Activated B cell treated with CpG ODN at 0.5 μM for 24 hours (primary cell): ENCODE data around the gene FAHD1. TPM values are rescaled to one million over a fixed set of nuclear protein-coding genes. Genes with fewer than 3 reads are reported as not detected.
"Not testable (repeated sequence)": the region's sequence is repeated elsewhere in the genome, so short reads cannot be mapped to it uniquely, and the experiment has no call there.

Experiments
- ATAC-seq: fragments of 200-7000 bp; cut with Tn5 transposase; one replicate; pipeline ENCODE4 v1.10.0; 2021; ENCODE audit warnings: low read depth, mild to moderate bottlenecking, moderate library complexity
- CTCF ChIA-PET: fragments of 350-600 bp; sonication (Branson Sonifier 250); formaldehyde crosslinking; loops from one replicate; lab custom pipeline; 2021; ENCODE audit warnings: antibody characterized with exemption; lab: Charles Lee
- POLR2A ChIA-PET: fragments of 350-600 bp; sonication (Branson Sonifier 250); formaldehyde crosslinking; loops from one replicate; lab custom pipeline; 2021; ENCODE audit warnings: antibody characterized with exemption; lab: Charles Lee
- DNase-seq: peaks from one replicate; pipeline ENCODE4 v3.0.0; 2022
- H3K27ac Mint-ChIP-seq: one replicate; pipeline ENCODE4 v1.8.0; 2020; ENCODE audit warnings: mixed read lengths
- H3K27me3 Mint-ChIP-seq: one replicate; pipeline ENCODE4 v1.8.0; 2021; ENCODE audit warnings: mixed read lengths
- H3K36me3 Mint-ChIP-seq: one replicate; pipeline ENCODE4 v1.8.0; 2021; ENCODE audit warnings: low read depth, mixed read lengths
- H3K4me1 Mint-ChIP-seq: one replicate; pipeline ENCODE4 v1.8.0; 2021; ENCODE audit warnings: mixed read lengths
- H3K4me3 Mint-ChIP-seq: one replicate; pipeline ENCODE4 v1.8.0; 2020; ENCODE audit warnings: mild to moderate bottlenecking, mixed read lengths
- H3K9me3 Mint-ChIP-seq: one replicate; pipeline ENCODE4 v1.8.0; 2020; ENCODE audit warnings: mixed read lengths
- intact Hi-C: fragments of 100-400 bp; cut with micrococcal nuclease; formaldehyde crosslinking; loops from one replicate; pipeline ENCODE4 v1.15.1; 2024
- total RNA-seq: library from RNA; stranded (reverse); gene quantifications from 2 replicates; pipeline ENCODE4 v1.2.3, GENCODE V29; 2022
- TF ChIP-seq, protein P1 (sequence below): fragments of 200-600 bp; IDR thresholded peaks from one replicate; pipeline ENCODE4 v1.8.0; 2022; ENCODE audit warnings: antibody characterized with exemption, mild to moderate bottlenecking

The FAHD1 gene
- total RNA-seq, 1 donor from 2014 or later: 10.2 TPM

GRCh38 chr16:1792836-1793577, 34.0 kb upstream of the FAHD1 start:
- no peaks in the 10 kb centered on the region for H3K9me3 Mint-ChIP-seq
- no peak overlapping the region for H3K4me3 Mint-ChIP-seq
- ChIA-PET CTCF (no interaction called here), POLR2A (no interaction called here)
- peaks cover 11% of the 10 kb centered on the region for H3K36me3 Mint-ChIP-seq
- DNase-seq (no peak), ATAC-seq (no peak)
- H3K27ac Mint-ChIP-seq: no peak overlapping the region
- H3K27me3 Mint-ChIP-seq: no peaks in the 10 kb centered on the region
- TF ChIP-seq, protein P1, sequence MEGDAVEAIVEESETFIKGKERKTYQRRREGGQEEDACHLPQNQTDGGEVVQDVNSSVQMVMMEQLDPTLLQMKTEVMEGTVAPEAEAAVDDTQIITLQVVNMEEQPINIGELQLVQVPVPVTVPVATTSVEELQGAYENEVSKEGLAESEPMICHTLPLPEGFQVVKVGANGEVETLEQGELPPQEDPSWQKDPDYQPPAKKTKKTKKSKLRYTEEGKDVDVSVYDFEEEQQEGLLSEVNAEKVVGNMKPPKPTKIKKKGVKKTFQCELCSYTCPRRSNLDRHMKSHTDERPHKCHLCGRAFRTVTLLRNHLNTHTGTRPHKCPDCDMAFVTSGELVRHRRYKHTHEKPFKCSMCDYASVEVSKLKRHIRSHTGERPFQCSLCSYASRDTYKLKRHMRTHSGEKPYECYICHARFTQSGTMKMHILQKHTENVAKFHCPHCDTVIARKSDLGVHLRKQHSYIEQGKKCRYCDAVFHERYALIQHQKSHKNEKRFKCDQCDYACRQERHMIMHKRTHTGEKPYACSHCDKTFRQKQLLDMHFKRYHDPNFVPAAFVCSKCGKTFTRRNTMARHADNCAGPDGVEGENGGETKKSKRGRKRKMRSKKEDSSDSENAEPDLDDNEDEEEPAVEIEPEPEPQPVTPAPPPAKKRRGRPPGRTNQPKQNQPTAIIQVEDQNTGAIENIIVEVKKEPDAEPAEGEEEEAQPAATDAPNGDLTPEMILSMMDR: no peak
- no peaks in the 10 kb centered on the region for H3K4me1 Mint-ChIP-seq
- intact Hi-C loops: no loop called here

DNA sequence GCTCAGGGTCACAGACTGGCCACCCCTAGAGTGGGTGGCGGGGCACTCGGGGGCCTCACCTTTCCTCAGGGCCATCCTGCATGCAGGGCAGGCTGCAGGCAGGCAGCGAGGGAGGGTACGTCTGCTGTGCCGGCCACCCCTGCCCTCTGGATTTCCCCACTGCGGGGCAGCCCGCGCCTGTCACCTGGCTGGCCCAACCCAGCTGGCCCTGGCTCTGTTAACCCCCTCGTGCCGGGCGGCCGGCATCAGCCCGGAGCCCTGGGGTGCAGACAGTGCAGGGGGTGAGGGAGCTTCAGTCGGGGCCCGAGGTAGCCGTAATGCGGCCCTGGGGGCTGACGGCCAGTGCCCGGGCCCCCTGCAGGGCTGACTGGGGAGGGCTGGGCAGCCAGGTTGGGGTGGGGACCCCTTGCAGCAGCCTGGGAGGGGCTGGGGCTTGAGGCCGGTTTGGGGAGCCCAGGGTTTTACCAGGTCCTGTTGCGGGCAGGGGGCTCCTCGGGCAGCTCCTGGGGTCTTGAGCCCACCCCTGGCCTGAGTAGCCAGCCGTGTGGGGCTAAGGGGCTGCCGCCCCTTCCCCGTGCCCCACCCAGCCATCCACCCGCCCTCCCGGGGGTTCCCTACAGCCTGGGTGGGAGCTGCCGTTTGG, 33.3 kb upstream of the FAHD1 start, which contains the start of gene IGFALS:
Gene IGFALS (minus strand): TSS at position 128 of the 643 bp plus-strand sequence. CDS start 53 bp downstream, at position 75.
- no peak within 1 kb of the TSS for H3K4me3 Mint-ChIP-seq
- ChIA-PET CTCF (no interaction called here), POLR2A (no interaction called here)
- no peaks in the 10 kb centered on the region for H3K27me3 Mint-ChIP-seq
- no peak for ATAC-seq
- no peaks in the 10 kb centered on the region for H3K4me1 Mint-ChIP-seq
- H3K36me3 Mint-ChIP-seq: peaks cover 8% of the 10 kb centered on the region
- no peaks in the 10 kb centered on the region for H3K9me3 Mint-ChIP-seq
- TF ChIP-seq, protein P1: no peak
- H3K27ac Mint-ChIP-seq: no peak within 1 kb of the TSS
- DNase-seq: no peak
- intact Hi-C loops: no loop called here

- H3K9me3 Mint-ChIP-seq: peaks cover 4% of the 10 kb centered on the region
- H3K27ac Mint-ChIP-seq: no peak overlapping the region
- ChIA-PET CTCF (no interaction called here), POLR2A (no interaction called here)
- ATAC-seq (no peak), DNase-seq (no peak)
- H3K4me1 Mint-ChIP-seq: no peaks in the 10 kb centered on the region
- TF ChIP-seq, protein P1: no peak
- H3K4me3 Mint-ChIP-seq: no peak overlapping the region
- no peaks in the 10 kb centered on the region for H3K27me3 Mint-ChIP-seq
- intact Hi-C loops: no loop called here
- peaks cover 2% of the 10 kb centered on the region for H3K36me3 Mint-ChIP-seq
Measured at GRCh38 chr16:1794221-1794871, 32.7 kb upstream of the FAHD1 start.

DNA sequence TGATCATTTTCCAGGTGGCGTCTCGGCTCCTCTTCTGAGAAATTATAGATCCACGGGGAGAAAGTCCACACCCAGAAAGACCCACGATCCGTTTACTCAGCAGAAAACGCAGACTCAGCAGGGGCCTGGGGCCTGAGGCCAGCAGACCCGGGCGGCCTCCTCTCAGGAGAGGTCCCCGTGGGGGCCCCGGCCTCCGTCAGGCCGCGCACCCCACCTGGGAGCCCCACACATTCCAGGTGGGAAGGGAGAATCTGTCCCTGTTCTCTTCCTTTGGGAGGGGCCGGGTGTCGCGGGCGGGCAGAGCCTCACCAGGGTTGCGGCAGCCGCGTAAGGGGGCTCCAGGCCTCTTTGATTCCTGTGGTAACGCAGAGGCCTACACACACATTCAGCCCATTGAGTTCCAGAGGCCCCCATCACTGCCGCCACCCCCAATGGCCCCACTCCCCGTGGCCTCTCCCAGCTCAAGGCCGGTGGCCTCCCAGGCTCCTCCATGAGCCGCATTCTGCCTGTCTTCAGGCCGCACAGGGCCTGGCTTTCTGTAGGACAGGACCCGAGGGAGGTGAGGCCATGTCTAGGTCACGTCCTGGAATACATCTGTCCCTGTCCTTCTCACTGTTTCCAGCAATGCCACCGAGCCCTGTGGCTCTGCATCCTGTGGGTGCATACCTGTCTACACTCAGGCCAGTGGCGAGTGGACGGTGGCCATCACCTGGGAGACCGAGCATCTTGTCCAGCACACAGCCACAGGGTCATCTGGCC, 31.9 kb upstream of the FAHD1 start:
- DNase-seq (no peak), ATAC-seq (no peak)
- H3K36me3 Mint-ChIP-seq: peaks cover 2% of the 10 kb centered on the region
- intact Hi-C loops: no loop called here
- ChIA-PET POLR2A (interaction anchor here (0.6 kb wide), 1 partner anchor 1613 kb away, joined by 4 read pairs; no protein-coding TSS in a partner anchor), CTCF (no interaction called here)
- no peak overlapping the region for H3K27ac Mint-ChIP-seq
- H3K4me3 Mint-ChIP-seq: no peak overlapping the region
- TF ChIP-seq, protein P1: no peak
- H3K9me3 Mint-ChIP-seq: peaks cover 6% of the 10 kb centered on the region
- H3K27me3 Mint-ChIP-seq: no peaks in the 10 kb centered on the region
- no peaks in the 10 kb centered on the region for H3K4me1 Mint-ChIP-seq

DNA sequence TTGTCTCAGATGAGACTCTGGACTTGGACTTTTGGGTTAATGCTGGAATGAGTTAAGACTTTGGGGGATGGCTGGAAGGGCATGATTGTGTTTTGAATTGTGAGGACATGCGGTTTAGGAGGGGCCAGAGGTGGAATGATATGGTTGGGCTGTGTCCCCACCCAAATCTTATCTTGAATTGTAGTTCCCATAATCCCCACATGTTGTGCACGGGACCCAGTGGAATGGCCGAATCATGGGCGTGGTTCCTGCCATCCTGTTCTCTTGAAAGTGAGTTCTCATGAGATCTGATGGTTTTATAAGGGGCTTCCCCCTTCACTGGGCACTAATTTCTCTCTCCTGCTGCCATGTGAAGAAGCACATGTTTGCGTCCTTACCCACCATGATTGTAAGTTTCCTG, 27.7 kb upstream of the FAHD1 start:
- H3K4me1 Mint-ChIP-seq, H3K9me3 Mint-ChIP-seq, POLR2A ChIA-PET, DNase-seq, H3K36me3 Mint-ChIP-seq, H3K27ac Mint-ChIP-seq, intact Hi-C loops, CTCF ChIA-PET, ATAC-seq, H3K4me3 Mint-ChIP-seq, H3K27me3 Mint-ChIP-seq: not testable (repeated sequence)
